HEK293 (cell line): Measurements from ENCODE around the gene CATSPER3.

Experiments
- CTCF ChIA-PET: fragments of 350-600 bp; formaldehyde crosslinking; extraction: SDS; loops from one replicate; lab custom pipeline; 2021; ENCODE audit warnings: antibody characterized with exemption; lab: Yijun Ruan, JAX
- POLR2A ChIA-PET: fragments of 300-600 bp; formaldehyde crosslinking; extraction: SDS; loops from one replicate; lab custom pipeline; 2020; ENCODE audit warnings: antibody characterized with exemption, inconsistent platforms; lab: Yijun Ruan, JAX
- H3K27ac ChIP-seq: fragments of 200-500 bp; sonication (Bioruptor generic); 2 replicates; pipeline ENCODE4 v1.5.1; 2014; ENCODE audit warnings: low read depth, low read length, control low read depth, inconsistent platforms; ENCODE audit errors: extremely low read depth
- H3K36me3 ChIP-seq, 2 experiments: fragments of 200-500 bp in 1 of 2; sonication (Bioruptor generic) in 1 of 2; 1 replicate in 1 of 2; 2 replicates in 1 of 2; pipeline ENCODE4 v1.5.1; 2014 to 2017; ENCODE audit warnings: inconsistent platforms in 2 of 2, low read length in 2 of 2; ENCODE audit not compliant: control insufficient read depth in 2 of 2, insufficient read depth in 1 of 2
- H3K4me1 ChIP-seq: fragments of 200-500 bp; sonication (Bioruptor generic); 2 replicates; pipeline ENCODE4 v1.5.1; 2014; ENCODE audit warnings: mild to moderate bottlenecking, low read length, inconsistent platforms; ENCODE audit not compliant: control insufficient read depth, insufficient read depth
- H3K4me3 ChIP-seq: 2 replicates; pipeline ENCODE4 v1.5.1; 2011; ENCODE audit warnings: low read depth, mild to moderate bottlenecking, control low read depth, low read length, moderate library complexity
- H3K9me3 ChIP-seq: fragments of 200-500 bp; sonication (Bioruptor generic); 2 replicates; pipeline ENCODE4 v1.5.1; 2014; ENCODE audit warnings: low read depth, low read length, inconsistent platforms; ENCODE audit not compliant: control insufficient read depth, insufficient read depth
- BCL11B ChIP-seq: fragments of 450-650 bp; formaldehyde crosslinking; IDR thresholded peaks from 2 replicates; pipeline ENCODE4 v1.5.1; 2016; ENCODE audit warnings: low read depth, missing biosample characterization, missing genetic modification characterization
- KLF10 ChIP-seq: fragments of 450-650 bp; IDR thresholded peaks from 2 replicates; pipeline ENCODE4 v1.5.1; 2018; ENCODE audit warnings: missing biosample characterization, mild to moderate bottlenecking, missing genetic modification characterization
- KLF16 ChIP-seq: fragments of 450-650 bp; formaldehyde crosslinking; IDR thresholded peaks from 2 replicates; pipeline ENCODE4 v1.5.1; 2017; ENCODE audit warnings: missing biosample characterization, missing genetic modification characterization
- MYNN ChIP-seq: fragments of 450-650 bp; formaldehyde crosslinking; IDR thresholded peaks from 2 replicates; pipeline ENCODE4 v1.5.1; 2016; ENCODE audit warnings: missing biosample characterization, missing genetic modification characterization, borderline replicate concordance
- SCRT1 ChIP-seq: fragments of 450-650 bp; formaldehyde crosslinking; IDR thresholded peaks from 2 replicates; pipeline ENCODE4 v1.5.1; 2016; ENCODE audit warnings: missing biosample characterization, missing genetic modification characterization, borderline replicate concordance
- SETDB1 ChIP-seq: IDR thresholded peaks from one replicate; pipeline ENCODE4 v1.6.1; 2017; ENCODE audit warnings: mild to moderate bottlenecking, low read length, moderate library complexity, mixed read lengths; ENCODE audit not compliant: insufficient read length
- ZNF138 ChIP-seq: fragments of 450-650 bp; formaldehyde crosslinking; IDR thresholded peaks from 2 replicates; pipeline ENCODE4 v1.5.1; 2016; ENCODE audit warnings: missing biosample characterization, missing genetic modification characterization, borderline replicate concordance
- ZNF157 ChIP-seq: fragments of 450-650 bp; formaldehyde crosslinking; IDR thresholded peaks from 2 replicates; pipeline ENCODE4 v1.5.1; 2016; ENCODE audit warnings: missing biosample characterization, missing genetic modification characterization
- ZNF292 ChIP-seq: fragments of 450-650 bp; formaldehyde crosslinking; IDR thresholded peaks from 2 replicates; pipeline ENCODE4 v1.5.1; 2016; ENCODE audit warnings: low read depth, missing biosample characterization, missing genetic modification characterization, borderline replicate concordance
- ZNF585B ChIP-seq: fragments of 450-650 bp; formaldehyde crosslinking; IDR thresholded peaks from 2 replicates; pipeline ENCODE4 v1.5.1; 2016; ENCODE audit warnings: missing biosample characterization, missing genetic modification characterization
- ZNF792 ChIP-seq: fragments of 450-650 bp; formaldehyde crosslinking; IDR thresholded peaks from 2 replicates; pipeline ENCODE4 v1.5.1; 2016; ENCODE audit warnings: missing biosample characterization, missing genetic modification characterization
- ZXDB ChIP-seq: fragments of 450-650 bp; formaldehyde crosslinking; IDR thresholded peaks from 2 replicates; pipeline ENCODE4 v1.5.1; 2016; ENCODE audit warnings: missing biosample characterization, missing genetic modification characterization
- TF ChIP-seq, protein P1 (sequence below): fragments of 450-650 bp; formaldehyde crosslinking; IDR thresholded peaks from 2 replicates; pipeline ENCODE4 v1.5.1; 2016; ENCODE audit warnings: missing biosample characterization, missing genetic modification characterization
- TF ChIP-seq, protein P2 (sequence below): fragments of 450-650 bp; formaldehyde crosslinking; IDR thresholded peaks from 2 replicates; pipeline ENCODE4 v1.5.1; 2016; ENCODE audit warnings: missing biosample characterization, missing genetic modification characterization
- TF ChIP-seq, protein P3 (sequence below): fragments of 450-650 bp; formaldehyde crosslinking; IDR thresholded peaks from 2 replicates; pipeline ENCODE4 v1.5.1; 2017; ENCODE audit warnings: missing biosample characterization, missing genetic modification characterization

Gene CATSPER3

DNA sequence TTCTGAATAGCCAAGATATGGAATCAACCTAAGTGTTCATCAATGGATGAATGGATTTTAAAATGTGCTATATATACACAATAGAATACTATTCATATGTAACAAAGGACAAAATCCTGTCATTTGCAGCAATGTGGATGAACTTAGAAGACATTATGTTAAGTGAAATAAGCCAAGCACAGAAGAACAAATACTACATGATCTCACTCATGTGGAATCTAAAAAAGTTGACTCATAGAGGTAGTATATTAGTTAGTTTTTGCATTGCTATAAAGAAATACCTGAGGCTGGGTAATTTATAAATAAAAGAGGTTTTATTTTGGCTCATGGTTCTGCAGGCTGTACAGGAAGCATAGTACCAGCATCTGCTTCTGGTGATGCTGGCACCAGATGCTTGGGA, 8.1 kb downstream of the CATSPER3 start:
- Histone ChIP-seq H3K4me3 (no peak overlapping the region), H3K36me3 (no peaks in the 10 kb centered on the region; a peak in 1 of 3 replicates), H3K4me1 (no peaks in the 10 kb centered on the region), H3K9me3 (no peaks in the 10 kb centered on the region), H3K27ac (no peak overlapping the region)
- ChIA-PET POLR2A (interaction anchor here (1.1 kb wide), 1 partner anchor 727 kb away, joined by 3 read pairs; no protein-coding TSS in a partner anchor), CTCF (no interaction called here)
- TF ChIP-seq, protein P1, sequence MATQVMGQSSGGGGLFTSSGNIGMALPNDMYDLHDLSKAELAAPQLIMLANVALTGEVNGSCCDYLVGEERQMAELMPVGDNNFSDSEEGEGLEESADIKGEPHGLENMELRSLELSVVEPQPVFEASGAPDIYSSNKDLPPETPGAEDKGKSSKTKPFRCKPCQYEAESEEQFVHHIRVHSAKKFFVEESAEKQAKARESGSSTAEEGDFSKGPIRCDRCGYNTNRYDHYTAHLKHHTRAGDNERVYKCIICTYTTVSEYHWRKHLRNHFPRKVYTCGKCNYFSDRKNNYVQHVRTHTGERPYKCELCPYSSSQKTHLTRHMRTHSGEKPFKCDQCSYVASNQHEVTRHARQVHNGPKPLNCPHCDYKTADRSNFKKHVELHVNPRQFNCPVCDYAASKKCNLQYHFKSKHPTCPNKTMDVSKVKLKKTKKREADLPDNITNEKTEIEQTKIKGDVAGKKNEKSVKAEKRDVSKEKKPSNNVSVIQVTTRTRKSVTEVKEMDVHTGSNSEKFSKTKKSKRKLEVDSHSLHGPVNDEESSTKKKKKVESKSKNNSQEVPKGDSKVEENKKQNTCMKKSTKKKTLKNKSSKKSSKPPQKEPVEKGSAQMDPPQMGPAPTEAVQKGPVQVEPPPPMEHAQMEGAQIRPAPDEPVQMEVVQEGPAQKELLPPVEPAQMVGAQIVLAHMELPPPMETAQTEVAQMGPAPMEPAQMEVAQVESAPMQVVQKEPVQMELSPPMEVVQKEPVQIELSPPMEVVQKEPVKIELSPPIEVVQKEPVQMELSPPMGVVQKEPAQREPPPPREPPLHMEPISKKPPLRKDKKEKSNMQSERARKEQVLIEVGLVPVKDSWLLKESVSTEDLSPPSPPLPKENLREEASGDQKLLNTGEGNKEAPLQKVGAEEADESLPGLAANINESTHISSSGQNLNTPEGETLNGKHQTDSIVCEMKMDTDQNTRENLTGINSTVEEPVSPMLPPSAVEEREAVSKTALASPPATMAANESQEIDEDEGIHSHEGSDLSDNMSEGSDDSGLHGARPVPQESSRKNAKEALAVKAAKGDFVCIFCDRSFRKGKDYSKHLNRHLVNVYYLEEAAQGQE (tag by site-specific recombination): no peak
- no peak for TF ChIP-seq ZNF138 (tag by site-specific recombination)
- TF ChIP-seq ZNF157 (tag by site-specific recombination): no peak
- TF ChIP-seq, protein P2, sequence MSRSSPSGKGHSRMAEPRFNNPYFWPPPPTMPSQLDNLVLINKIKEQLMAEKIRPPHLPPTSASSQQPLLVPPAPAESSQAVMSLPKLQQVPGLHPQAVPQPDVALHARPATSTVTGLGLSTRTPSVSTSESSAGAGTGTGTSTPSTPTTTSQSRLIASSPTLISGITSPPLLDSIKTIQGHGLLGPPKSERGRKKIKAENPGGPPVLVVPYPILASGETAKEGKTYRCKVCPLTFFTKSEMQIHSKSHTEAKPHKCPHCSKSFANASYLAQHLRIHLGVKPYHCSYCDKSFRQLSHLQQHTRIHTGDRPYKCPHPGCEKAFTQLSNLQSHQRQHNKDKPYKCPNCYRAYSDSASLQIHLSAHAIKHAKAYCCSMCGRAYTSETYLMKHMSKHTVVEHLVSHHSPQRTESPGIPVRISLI (tag by site-specific recombination): no peak
- TF ChIP-seq BCL11B (tag by site-specific recombination): no peak
- TF ChIP-seq ZXDB: no peak
- TF ChIP-seq ZNF292 (tag by site-specific recombination): no peak
- TF ChIP-seq KLF16 (tag by site-specific recombination): no peak
- TF ChIP-seq KLF10: no peak
- no peak for TF ChIP-seq ZNF792 (tag by site-specific recombination)
- no peak for TF ChIP-seq MYNN (tag by site-specific recombination)

DNA sequence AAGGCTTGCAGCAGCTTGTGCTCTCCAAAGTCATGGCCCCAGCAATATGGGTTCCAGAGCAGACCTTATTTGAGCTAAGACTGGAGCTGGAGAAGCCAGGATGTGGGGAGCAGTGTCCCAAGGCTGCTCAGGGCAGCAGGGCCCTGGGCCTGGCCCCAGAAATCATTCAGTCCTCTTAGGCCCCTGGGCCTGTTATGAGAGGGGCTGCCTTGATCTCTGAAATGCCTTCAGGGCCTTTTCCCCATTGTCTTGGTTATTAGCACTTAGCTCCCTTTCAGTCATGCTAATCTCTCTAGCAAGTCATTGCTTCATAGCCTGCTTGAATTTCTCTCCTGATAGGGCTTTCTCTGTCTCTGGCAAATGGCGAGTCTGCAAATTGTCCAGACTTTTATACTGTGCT, 9.1 kb downstream of the CATSPER3 start:
- POLR2A ChIA-PET: interaction anchor here (1.1 kb wide), 1 partner anchor 728 kb away, joined by 3 read pairs; no protein-coding TSS in a partner anchor
- CTCF ChIA-PET: interaction anchor here (0.6 kb wide), 1 partner anchor 222 kb away, joined by 3 read pairs; no protein-coding TSS in a partner anchor
- Histone ChIP-seq H3K4me1 (no peaks in the 10 kb centered on the region), H3K36me3 (no peaks in the 10 kb centered on the region), H3K4me3 (no peak overlapping the region), H3K27ac (no peak overlapping the region), H3K9me3 (no peaks in the 10 kb centered on the region)
- peak; percentile 51 for TF ChIP-seq SETDB1
- peak; percentile 90 for TF ChIP-seq ZNF585B
- TF ChIP-seq, protein P3, sequence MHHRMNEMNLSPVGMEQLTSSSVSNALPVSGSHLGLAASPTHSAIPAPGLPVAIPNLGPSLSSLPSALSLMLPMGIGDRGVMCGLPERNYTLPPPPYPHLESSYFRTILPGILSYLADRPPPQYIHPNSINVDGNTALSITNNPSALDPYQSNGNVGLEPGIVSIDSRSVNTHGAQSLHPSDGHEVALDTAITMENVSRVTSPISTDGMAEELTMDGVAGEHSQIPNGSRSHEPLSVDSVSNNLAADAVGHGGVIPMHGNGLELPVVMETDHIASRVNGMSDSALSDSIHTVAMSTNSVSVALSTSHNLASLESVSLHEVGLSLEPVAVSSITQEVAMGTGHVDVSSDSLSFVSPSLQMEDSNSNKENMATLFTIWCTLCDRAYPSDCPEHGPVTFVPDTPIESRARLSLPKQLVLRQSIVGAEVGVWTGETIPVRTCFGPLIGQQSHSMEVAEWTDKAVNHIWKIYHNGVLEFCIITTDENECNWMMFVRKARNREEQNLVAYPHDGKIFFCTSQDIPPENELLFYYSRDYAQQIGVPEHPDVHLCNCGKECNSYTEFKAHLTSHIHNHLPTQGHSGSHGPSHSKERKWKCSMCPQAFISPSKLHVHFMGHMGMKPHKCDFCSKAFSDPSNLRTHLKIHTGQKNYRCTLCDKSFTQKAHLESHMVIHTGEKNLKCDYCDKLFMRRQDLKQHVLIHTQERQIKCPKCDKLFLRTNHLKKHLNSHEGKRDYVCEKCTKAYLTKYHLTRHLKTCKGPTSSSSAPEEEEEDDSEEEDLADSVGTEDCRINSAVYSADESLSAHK (tag by site-specific recombination): no peak

DNA sequence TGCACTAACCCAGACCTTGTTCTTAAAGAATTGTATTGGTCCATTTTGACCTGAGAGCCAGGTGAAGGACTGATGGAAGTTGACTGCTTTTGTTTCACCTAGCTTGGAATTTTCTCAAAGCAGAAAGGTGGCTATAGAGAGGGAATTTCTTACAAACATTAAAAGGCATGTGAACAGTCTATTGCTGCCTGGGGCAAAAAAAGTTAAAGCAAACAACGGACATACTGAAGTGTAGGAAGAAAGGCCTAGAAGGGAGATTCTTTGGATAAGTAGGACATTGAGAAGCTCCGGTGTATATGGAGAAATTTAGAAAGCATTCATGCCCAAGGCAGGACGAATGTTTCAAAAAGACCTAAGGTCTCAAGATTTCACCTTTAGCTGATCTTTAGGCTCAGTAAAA, 11.7 kb downstream of the CATSPER3 start:
- Histone ChIP-seq H3K36me3 (no peaks in the 10 kb centered on the region), H3K27ac (no peak overlapping the region), H3K9me3 (no peaks in the 10 kb centered on the region), H3K4me3 (no peak overlapping the region), H3K4me1 (no peaks in the 10 kb centered on the region)
- ChIA-PET CTCF (no interaction called here), POLR2A (no interaction called here)
- no peak for TF ChIP-seq SCRT1 (tag by site-specific recombination)
